BE2C (cell line): ENCODE results near the gene SLC5A4.

Experiments
- DNase-seq: peaks from one replicate; pipeline ENCODE4 v3.0.0-alpha.2; 2020
- H3K27me3 ChIP-seq: fragments of 250-450 bp; sonication (Bioruptor Pico); 2 replicates; pipeline ENCODE4 v1.5.1; 2020; ENCODE audit warnings: mild to moderate bottlenecking
- H3K36me3 ChIP-seq: fragments of 250-450 bp; sonication (Bioruptor Pico); 2 replicates; pipeline ENCODE4 v1.5.1; 2020; ENCODE audit warnings: mild to moderate bottlenecking
- H3K4me1 ChIP-seq: fragments of 250-450 bp; sonication (Bioruptor Pico); 2 replicates; pipeline ENCODE4 v1.5.1; 2020
- H3K4me3 ChIP-seq: 2 replicates; pipeline ENCODE4 v1.5.1; 2011; ENCODE audit warnings: low read depth, low read length
- H3K9me3 ChIP-seq: fragments of 250-450 bp; sonication (Bioruptor Pico); 2 replicates; pipeline ENCODE4 v1.5.1; 2020
- CTCF ChIP-seq: IDR thresholded peaks from 2 replicates; pipeline ENCODE4 v1.5.1; 2012; ENCODE audit warnings: mild to moderate bottlenecking, low read depth, low read length

The SLC5A4 gene

GRCh38 chr22:32222991-32223390, 32.2 kb downstream of the SLC5A4 start:
- peaks cover 13% of the 10 kb centered on the region for H3K27me3 ChIP-seq

GRCh38 chr22:32219026-32219425, 36.1 kb downstream of the SLC5A4 start:
- Histone ChIP-seq H3K4me3 (no peak overlapping the region), H3K9me3 (no peaks in the 10 kb centered on the region), H3K27me3 (peaks cover 10% of the 10 kb centered on the region; the same call in 1 of the 2 replicates), H3K36me3 (no peaks in the 10 kb centered on the region), H3K4me1 (no peaks in the 10 kb centered on the region)
- TF ChIP-seq CTCF: no peak
- no peak for DNase-seq

More at GRCh38 chr22:32222991-32223390, 32.2 kb downstream of the SLC5A4 start:
- no peaks in the 10 kb centered on the region for H3K36me3 ChIP-seq
- no peaks in the 10 kb centered on the region for H3K4me1 ChIP-seq
- H3K9me3 ChIP-seq: no peaks in the 10 kb centered on the region
- no peak for TF ChIP-seq CTCF
- no peak overlapping the region for H3K4me3 ChIP-seq
- no peak for DNase-seq

- no peaks in the 10 kb centered on the region for H3K36me3 ChIP-seq
- H3K4me1 ChIP-seq: no peaks in the 10 kb centered on the region
- H3K27me3 ChIP-seq: peaks cover 10% of the 10 kb centered on the region; the same call in 1 of the 2 replicates
- H3K4me3 ChIP-seq: no peak overlapping the region
- TF ChIP-seq CTCF: no peak
- no peak for DNase-seq
- H3K9me3 ChIP-seq: no peaks in the 10 kb centered on the region
Measured at GRCh38 chr22:32218470-32218869, 36.7 kb downstream of the SLC5A4 start.

- peaks cover 10% of the 10 kb centered on the region; the same call in 1 of the 2 replicates for H3K27me3 ChIP-seq
- TF ChIP-seq CTCF: no peak
Measured at GRCh38 chr22:32217465-32217864, 37.7 kb downstream of the SLC5A4 start.

GRCh38 chr22:32216911-32217310, 38.2 kb downstream of the SLC5A4 start:
- no peak for DNase-seq
- Histone ChIP-seq H3K4me3 (no peak overlapping the region), H3K36me3 (no peaks in the 10 kb centered on the region), H3K27me3 (0 out of 2 replicates have a peak, but pooled peaks cover 6% of the 10 kb centered on the region), H3K4me1 (no peaks in the 10 kb centered on the region), H3K9me3 (no peaks in the 10 kb centered on the region)
- no peak for TF ChIP-seq CTCF

More at GRCh38 chr22:32217465-32217864, 37.7 kb downstream of the SLC5A4 start:
- no peak overlapping the region for H3K4me3 ChIP-seq
- H3K9me3 ChIP-seq: no peaks in the 10 kb centered on the region
- DNase-seq: no peak
- no peaks in the 10 kb centered on the region for H3K36me3 ChIP-seq
- no peaks in the 10 kb centered on the region for H3K4me1 ChIP-seq

- no peak for TF ChIP-seq CTCF
- H3K4me1 ChIP-seq: no peaks in the 10 kb centered on the region
- H3K36me3 ChIP-seq: no peaks in the 10 kb centered on the region
Measured at GRCh38 chr22:32211011-32211410, 44.1 kb downstream of the SLC5A4 start.

More at GRCh38 chr22:32211011-32211410, 44.1 kb downstream of the SLC5A4 start:
- H3K9me3 ChIP-seq: no peaks in the 10 kb centered on the region
- H3K27me3 ChIP-seq: no peaks in the 10 kb centered on the region
- no peak overlapping the region for H3K4me3 ChIP-seq
- no peak for DNase-seq
